HG02610 (cell line): ENCODE data around the gene SNX18.
"Not testable (repeated sequence)": the region's sequence is repeated elsewhere in the genome, so short reads cannot be mapped to it uniquely, and the experiment has no call there.

Experiments
- ATAC-seq: cut with Tn5 transposase; IDR thresholded peaks from one replicate; pipeline ENCODE4 v1.9.1; 2021; ENCODE audit warnings: mild to moderate bottlenecking, moderate library complexity; ENCODE audit not compliant: unreplicated experiment

SNX18 gene

DNA sequence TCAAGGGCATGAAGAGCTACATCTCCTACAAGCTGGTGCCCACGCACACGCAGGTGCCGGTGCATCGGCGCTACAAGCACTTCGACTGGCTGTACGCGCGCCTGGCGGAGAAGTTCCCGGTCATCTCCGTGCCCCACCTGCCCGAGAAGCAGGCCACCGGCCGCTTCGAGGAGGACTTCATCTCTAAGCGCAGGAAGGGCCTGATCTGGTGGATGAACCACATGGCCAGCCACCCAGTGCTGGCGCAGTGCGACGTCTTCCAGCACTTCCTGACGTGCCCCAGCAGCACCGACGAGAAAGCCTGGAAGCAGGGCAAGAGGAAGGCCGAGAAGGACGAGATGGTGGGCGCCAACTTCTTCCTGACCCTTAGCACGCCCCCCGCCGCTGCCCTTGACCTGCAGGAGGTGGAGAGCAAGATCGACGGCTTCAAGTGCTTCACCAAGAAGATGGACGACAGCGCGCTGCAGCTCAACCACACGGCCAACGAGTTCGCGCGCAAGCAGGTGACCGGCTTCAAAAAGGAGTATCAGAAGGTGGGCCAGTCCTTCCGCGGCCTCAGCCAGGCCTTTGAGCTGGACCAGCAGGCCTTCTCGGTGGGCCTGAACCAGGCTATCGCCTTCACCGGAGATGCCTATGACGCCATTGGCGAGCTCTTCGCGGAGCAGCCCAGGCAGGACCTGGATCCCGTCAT, 1.4 kb downstream of the SNX18 start:
- no peak for ATAC-seq

GRCh38 chr5:54519509-54519876, 1.9 kb downstream of the SNX18 start:
- no peak for ATAC-seq

- no peak for ATAC-seq
Observed at GRCh38 chr5:54520438-54520846, 2.9 kb downstream of the SNX18 start.

- no peak for ATAC-seq
Observed at GRCh38 chr5:54520940-54521339, 3.4 kb downstream of the SNX18 start.

- no peak for ATAC-seq
Observed at GRCh38 chr5:54521856-54522479, 4.4 kb downstream of the SNX18 start.

- ATAC-seq, result no peak
Observed at GRCh38 chr5:54523534-54523933, 6.0 kb downstream of the SNX18 start.

DNA sequence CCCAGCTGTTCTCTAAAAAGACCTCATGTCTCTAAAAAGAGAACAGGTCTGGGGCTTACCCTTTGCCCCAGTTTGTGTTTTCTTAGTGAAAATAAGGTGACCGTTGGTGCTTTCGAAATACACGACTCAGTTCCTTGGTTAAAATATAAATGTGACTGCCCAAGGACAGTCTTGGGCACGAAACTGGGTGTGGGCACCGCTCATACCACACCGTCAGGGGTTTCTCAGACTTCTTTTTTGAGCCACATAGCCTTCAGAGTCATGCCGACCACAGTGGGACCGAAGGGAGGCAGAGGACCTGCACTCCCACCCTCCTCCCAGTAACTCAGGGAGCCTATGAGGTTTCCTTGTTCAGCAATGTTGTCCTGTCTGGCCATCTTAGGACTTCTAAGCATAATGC, 6.5 kb downstream of the SNX18 start:
- no peak for ATAC-seq

- no peak for ATAC-seq
Observed at GRCh38 chr5:54524704-54525103, 7.1 kb downstream of the SNX18 start.

DNA sequence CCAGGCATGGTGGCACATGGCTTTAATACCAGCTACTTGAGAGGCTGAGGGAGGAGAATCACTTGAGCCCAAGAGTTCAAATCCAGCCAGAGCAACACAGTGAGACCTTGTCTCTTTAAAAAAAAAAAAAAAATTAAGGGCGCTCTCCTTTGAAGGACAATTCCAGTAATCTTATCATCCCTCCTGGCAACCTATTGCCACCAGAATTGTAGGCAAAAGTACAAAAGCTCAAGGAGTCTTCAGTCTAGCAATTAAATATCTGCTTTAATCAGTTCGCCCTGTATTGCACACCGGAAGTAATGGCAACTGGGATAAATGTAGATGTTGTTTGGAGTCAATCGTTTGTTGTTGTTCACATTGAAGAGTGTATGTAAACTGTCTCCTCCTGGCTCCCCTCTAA, 7.7 kb downstream of the SNX18 start:
- no peak for ATAC-seq

GRCh38 chr5:54525692-54526091, 8.1 kb downstream of the SNX18 start:
- ATAC-seq, result no peak

DNA sequence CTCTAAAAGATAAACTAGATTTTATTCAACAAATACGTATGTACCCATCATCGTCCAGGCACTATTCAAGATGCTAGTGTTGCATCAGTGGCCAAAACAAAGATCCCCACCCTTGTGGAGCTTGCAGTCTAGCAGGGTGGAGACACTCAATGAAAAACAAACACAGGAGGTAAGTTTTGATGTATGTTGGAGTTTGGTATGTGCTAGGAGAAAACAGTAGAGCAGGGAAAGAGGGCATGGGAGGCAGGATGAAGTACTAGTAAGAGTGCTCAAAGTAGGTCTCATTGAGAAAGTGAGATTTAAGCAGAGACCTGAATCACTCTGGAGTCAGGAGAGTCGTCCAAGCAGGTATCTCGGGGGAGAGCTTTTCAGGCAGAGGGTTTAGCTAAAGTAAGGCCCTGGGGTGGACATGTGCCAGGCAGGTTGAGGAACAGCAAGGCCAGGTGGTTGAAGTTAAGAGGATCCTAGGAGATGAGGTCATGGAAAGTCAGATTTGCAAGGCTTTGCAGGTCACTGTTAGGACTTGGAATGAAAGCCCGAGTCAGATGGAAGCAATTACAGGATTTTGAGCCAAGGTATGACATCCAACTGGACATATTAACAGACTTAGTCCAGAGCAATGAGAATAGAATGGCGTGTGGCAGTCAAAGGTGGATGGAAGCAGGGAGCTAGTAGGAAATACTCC, 9.2 kb downstream of the SNX18 start:
- no peak for ATAC-seq

- no peak for ATAC-seq
Observed at GRCh38 chr5:54528633-54529209, 11.2 kb downstream of the SNX18 start.

GRCh38 chr5:54529565-54529964, 12.0 kb downstream of the SNX18 start:
- ATAC-seq, result no peak

- no peak for ATAC-seq
Observed at GRCh38 chr5:54531546-54531945, 14.0 kb downstream of the SNX18 start.

DNA sequence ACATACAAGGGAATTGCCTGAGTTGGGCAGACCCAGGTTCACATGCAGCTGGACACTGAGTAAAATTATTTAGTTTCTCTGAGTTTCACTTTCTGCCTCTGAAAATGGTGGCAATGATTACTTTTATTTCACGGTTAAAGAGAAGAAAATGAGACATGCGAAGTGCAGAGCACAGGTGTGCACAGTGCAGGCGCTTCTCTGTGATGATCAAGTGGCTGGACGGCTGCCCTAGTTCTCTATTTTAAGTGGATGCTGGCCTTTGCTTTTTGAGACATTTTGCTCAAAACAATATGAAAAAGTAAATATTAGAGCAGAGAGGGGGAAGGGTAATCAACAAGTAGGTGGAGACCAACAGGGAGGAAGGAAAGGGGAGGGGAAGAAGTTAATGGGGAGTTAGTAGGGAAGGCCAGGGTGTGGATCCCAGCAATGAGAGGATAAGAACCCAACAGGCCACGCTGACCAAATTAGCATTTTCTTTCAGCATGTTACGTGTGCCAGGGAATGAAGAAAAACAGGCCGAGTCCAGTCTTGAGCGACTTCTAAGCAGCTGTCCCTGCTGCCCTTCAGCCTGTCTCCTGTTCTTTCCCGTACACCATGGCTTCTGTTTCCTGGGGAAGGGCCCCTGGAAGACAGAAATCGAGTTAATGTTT, 16.1 kb downstream of the SNX18 start:
- no peak for ATAC-seq

DNA sequence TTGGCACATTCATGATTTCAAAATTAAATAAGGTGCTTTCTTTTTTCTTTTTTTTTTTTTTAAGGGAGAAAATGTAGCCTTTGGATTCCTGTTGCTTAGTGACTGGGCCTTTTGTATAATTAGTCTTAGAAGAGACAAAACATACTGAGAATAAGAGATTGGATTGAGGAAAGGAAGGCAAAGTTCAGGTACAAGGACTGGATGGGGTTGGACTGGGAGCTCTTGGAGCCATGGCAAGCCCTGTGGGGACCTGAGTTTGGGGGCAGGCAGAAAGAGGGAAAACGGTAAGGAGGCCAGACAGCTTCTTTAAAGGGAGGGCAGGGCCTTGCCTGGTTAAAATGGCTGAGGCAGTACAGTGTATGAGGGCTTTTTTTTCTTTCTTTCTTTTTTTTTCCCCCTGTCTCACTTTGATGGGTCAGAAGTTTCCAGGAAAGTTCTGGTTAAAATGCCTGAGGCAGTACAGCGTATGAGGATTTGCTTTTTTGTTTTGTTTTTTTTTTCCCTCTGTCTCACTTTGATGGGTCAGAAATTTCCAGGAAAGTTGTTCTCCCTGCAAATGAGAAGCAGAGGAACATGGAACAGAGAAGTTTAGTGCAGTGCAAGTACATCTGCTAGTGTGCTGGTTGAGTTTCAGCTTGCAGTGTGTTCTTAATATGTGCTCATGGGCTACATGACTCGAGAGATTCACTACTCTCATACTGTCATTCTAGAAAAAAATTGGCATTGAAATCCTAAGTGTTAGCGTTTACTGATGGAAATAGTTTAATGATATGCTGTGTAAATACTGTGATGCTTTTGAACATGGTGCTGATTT, 16.8 kb downstream of the SNX18 start:
- ATAC-seq, result no peak

DNA sequence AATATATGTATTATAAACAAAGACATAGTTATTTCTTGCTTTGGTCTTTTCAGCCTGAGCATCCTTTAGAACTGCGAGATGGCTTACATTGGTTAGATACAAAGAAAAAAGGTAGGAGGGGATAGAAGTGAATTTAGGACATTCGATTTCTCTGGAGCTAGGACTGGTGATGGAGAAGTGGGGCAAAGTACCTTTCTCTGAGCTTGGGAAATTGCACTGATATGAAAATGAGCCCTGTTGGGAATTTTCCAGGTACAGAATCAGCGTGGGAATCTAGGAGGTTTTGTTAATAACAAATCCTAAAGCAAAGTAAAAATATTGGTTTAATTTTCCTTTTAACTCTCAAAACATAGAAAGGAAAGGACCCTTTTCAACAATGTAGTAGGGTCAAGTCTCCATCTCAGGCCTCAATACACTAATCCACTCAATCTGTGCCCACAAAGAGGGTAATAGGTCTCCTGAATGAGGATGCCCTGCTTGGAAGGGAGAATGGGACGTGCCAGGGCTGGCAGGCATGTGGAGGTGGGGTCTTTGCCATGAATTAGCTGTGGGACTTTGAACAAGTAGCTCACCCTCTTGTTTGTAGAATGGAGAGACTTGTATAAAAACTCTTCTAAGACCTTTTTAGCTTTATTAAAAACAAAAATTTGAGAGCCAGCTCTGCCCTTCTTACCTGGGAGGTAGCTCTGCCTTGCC, 17.7 kb downstream of the SNX18 start:
- no peak for ATAC-seq

GRCh38 chr5:54536375-54536774, 18.8 kb downstream of the SNX18 start:
- ATAC-seq, result not testable (repeated sequence)

- ATAC-seq, result not testable (repeated sequence)
Observed at GRCh38 chr5:54536861-54537260, 19.3 kb downstream of the SNX18 start.

GRCh38 chr5:54537725-54538124, 20.2 kb downstream of the SNX18 start:
- no peak for ATAC-seq
